Measurements from ENCODE around the gene SPINDOC. TPM values are rescaled to one million over a fixed set of nuclear protein-coding genes. Genes with fewer than 3 reads are reported as not detected.

Gene SPINDOC
- polyA plus RNA-seq, 5 donors = 28.3 to 48.4 (median 38.5) TPM

Other genes with a start within 250 kb of the SPINDOC start
- 10 to 100 TPM in 1 of 5 donors, 1 to 10 TPM in 4; 6.8 to 12.9 (median 8.9) TPM for gene PLAAT3, start 199.0 kb upstream of the SPINDOC start, polyA plus RNA-seq (ENCODE audit: insufficient read depth in 1 of 5, insufficient read length in 5 of 5, low replicate concordance in 1 of 5)
- gene ATL3, start 142.1 kb upstream of the SPINDOC start, polyA plus RNA-seq (ENCODE audit: insufficient read depth in 1 of 5, insufficient read length in 5 of 5, low replicate concordance in 1 of 5) = 10 to 100 TPM; 15.2 to 21.7 (median 19.0) TPM
- gene RTN3, start 132.0 kb upstream of the SPINDOC start, polyA plus RNA-seq (ENCODE audit: insufficient read depth in 1 of 5, insufficient read length in 5 of 5, low replicate concordance in 1 of 5) = 100 to 1,000 TPM in 4 of 5 donors, 10 to 100 TPM in 1; 88.7 to 115 (median 112) TPM
- 10 to 100 TPM; 27.3 to 38.4 (median 34.5) TPM for gene ZFTA, start 44.7 kb upstream of the SPINDOC start, polyA plus RNA-seq (ENCODE audit: insufficient read depth in 1 of 5, insufficient read length in 5 of 5, low replicate concordance in 1 of 5)
- gene MARK2, start 25.7 kb downstream of the SPINDOC start, polyA plus RNA-seq (ENCODE audit: insufficient read depth in 1 of 5, insufficient read length in 5 of 5, low replicate concordance in 1 of 5) = 10 to 100 TPM; 27.0 to 35.1 (median 30.1) TPM
- gene RCOR2, start 103.7 kb downstream of the SPINDOC start, polyA plus RNA-seq (ENCODE audit: insufficient read depth in 1 of 5, insufficient read length in 5 of 5, low replicate concordance in 1 of 5) = 10 to 100 TPM in 4 of 5 donors, 1 to 10 TPM in 1; 8.9 to 20.7 (median 12.6) TPM
- gene NAA40, start 125.5 kb downstream of the SPINDOC start, polyA plus RNA-seq (ENCODE audit: insufficient read depth in 1 of 5, insufficient read length in 5 of 5, low replicate concordance in 1 of 5) = 10 to 100 TPM; 24.8 to 31.1 (median 28.0) TPM
- gene COX8A, start 161.2 kb downstream of the SPINDOC start, polyA plus RNA-seq (ENCODE audit: insufficient read depth in 1 of 5, insufficient read length in 5 of 5, low replicate concordance in 1 of 5) = 100 to 1,000 TPM; 128 to 250 (median 158) TPM
- 100 to 1,000 TPM in 1 of 5 donors, 10 to 100 TPM in 4; 72.3 to 105 (median 81.2) TPM for gene OTUB1, start 173.0 kb downstream of the SPINDOC start, polyA plus RNA-seq (ENCODE audit: insufficient read depth in 1 of 5, insufficient read length in 5 of 5, low replicate concordance in 1 of 5)
- 1 to 10 TPM; 2.3 to 4.4 (median 3.5) TPM for gene FLRT1, start 222.5 kb downstream of the SPINDOC start, polyA plus RNA-seq (ENCODE audit: insufficient read depth in 1 of 5, insufficient read length in 5 of 5, low replicate concordance in 1 of 5)

Measured in right lung (tissue), 5 donors.